Measurements from ENCODE around the gene NUDT14.

The NUDT14 gene

GRCh38 chr14:105147671-105148603 is 33.2 kb downstream of the NUDT14 start:
- in situ Hi-C loops (cut with HindIII; ENCODE audit: low sequenced_read_pairs): no loop called here

GRCh38 chr14:105146976-105147635 is 34.0 kb downstream of the NUDT14 start:
- in situ Hi-C loops (cut with HindIII; ENCODE audit: low sequenced_read_pairs): no loop called here

DNA sequence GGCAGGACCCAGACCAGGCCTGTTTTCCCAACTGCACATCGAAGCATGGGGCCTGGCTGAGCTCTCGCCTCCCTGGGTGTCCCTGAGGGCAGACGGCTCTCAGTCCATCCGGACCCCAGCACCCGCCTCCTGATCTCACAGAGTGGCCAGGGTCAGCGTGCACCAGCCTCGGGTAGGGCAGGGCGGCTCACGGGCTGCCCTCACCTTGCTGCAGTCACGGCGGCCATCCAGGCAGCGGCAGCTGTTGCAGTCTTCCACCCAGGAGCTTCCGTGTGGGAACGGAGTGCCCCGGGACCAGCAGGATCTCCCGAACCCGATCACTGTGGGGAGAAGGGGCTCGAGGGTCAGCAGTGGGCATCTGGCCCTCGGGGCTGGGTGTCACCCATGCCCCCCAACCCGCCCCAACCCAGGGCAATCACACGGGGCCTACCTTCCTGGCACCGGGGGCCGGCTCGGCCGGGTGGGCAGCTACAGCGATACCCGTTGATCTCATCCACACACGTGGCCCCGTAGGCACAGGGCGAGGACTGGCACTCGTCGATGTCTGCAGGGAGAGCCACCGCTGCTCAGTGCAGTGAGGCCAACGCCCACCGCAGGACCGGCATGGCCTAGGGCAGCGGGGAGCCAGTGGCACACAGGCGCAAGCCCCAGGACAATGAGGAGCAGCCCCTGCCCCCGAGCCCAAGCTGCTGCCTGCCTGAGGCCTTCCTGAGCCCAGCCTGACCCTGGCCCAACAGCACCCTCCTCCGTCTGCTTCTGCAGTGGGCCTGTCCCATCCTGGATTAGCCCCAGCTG is 34.7 kb downstream of the NUDT14 start:
- in situ Hi-C loops (cut with HindIII; ENCODE audit: low sequenced_read_pairs): no loop called here

GRCh38 chr14:105145381-105146180 is 35.5 kb downstream of the NUDT14 start:
- in situ Hi-C loops (cut with HindIII; ENCODE audit: low sequenced_read_pairs): no loop called here

GRCh38 chr14:105144666-105145380 is 36.3 kb downstream of the NUDT14 start:
- in situ Hi-C loops (cut with HindIII; ENCODE audit: low sequenced_read_pairs): no loop called here

GRCh38 chr14:105144026-105144665 is 37.0 kb downstream of the NUDT14 start:
- in situ Hi-C loops (cut with HindIII; ENCODE audit: low sequenced_read_pairs): no loop called here

- in situ Hi-C loops (cut with HindIII; ENCODE audit: low sequenced_read_pairs): no loop called here
Observed at GRCh38 chr14:105143451-105144025, 37.6 kb downstream of the NUDT14 start.

- in situ Hi-C loops (cut with HindIII; ENCODE audit: low sequenced_read_pairs): no loop called here
Observed at GRCh38 chr14:105142651-105143450, 38.3 kb downstream of the NUDT14 start.

- in situ Hi-C loops (cut with HindIII; ENCODE audit: low sequenced_read_pairs): no loop called here
Observed at GRCh38 chr14:105141486-105142281, 39.4 kb downstream of the NUDT14 start.

DNA sequence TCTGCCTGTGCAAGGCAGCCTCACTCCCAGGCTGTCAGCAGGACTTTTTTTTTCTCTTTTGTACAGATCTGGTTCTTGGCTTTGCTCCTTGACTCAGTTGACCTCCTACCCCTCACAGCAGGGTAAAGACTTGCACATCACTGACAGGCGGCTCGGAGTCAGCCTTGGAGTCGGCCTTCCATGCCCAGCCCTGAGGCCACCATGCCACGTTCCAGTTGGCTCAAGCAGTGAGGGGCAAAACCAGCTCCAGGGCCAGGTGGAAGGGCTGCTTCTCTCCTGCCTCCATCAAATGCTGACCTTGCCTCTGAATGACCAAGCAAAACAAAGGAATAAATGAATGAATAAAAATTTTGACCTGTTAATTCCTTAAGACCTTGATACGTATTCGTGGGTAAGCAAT is 40.1 kb downstream of the NUDT14 start:
- in situ Hi-C loops (cut with HindIII; ENCODE audit: low sequenced_read_pairs): no loop called here

DNA sequence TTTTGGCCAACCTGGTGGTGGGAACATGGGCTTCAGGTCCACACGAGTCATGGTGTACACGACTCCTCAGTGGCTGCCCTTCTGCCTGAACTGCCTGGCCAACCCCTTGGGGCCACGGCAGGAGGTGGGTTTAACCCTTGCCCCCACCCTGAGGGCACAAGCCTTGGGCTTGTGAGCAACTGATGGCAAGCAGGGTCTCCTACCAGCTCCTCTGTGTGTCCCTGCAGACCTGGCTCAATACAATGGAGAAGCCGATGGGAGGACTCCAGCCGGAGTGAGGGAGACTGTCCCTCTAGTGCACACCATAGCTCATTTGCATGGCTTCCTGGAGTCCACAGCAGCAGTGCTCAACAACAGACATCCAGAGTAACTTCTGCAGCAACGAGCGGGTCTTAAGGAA is 40.5 kb downstream of the NUDT14 start:
- in situ Hi-C loops (cut with HindIII; ENCODE audit: low sequenced_read_pairs): no loop called here

DNA sequence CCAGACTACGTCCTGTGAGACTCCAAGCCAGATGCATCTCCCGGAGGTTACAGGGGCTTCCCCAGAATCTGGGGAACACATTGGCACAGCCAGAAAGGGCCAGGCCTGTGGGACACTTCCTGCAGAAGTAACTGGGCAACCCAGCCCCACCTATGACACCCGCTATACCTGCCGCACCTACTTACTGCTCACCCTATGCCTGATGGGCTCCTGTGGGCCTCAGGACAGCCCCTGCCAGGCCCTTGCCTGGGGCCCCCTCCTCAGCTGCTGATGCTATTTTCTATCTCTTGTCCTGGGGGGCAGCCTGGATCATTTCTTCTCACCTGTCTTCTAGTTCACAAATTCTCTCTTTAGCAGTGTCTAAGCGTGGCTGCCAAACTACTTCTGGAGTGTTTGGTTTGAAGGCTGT is 41.3 kb downstream of the NUDT14 start:
- in situ Hi-C loops (cut with HindIII; ENCODE audit: low sequenced_read_pairs): no loop called here

- in situ Hi-C loops (cut with HindIII; ENCODE audit: low sequenced_read_pairs): no loop called here
Observed at GRCh38 chr14:105139212-105139825, 41.8 kb downstream of the NUDT14 start.

- in situ Hi-C loops (cut with HindIII; ENCODE audit: low sequenced_read_pairs): no loop called here
Observed at GRCh38 chr14:105138551-105139111, 42.5 kb downstream of the NUDT14 start.

GRCh38 chr14:105138021-105138541 is 43.0 kb downstream of the NUDT14 start:
- in situ Hi-C loops (cut with HindIII; ENCODE audit: low sequenced_read_pairs): no loop called here

- in situ Hi-C loops (cut with HindIII; ENCODE audit: low sequenced_read_pairs): no loop called here
Observed at GRCh38 chr14:105137481-105138020, 43.6 kb downstream of the NUDT14 start.

Measured in DLD1 (cell line).